ENCODE results near the gene MAPKBP1.

MAPKBP1 gene

DNA sequence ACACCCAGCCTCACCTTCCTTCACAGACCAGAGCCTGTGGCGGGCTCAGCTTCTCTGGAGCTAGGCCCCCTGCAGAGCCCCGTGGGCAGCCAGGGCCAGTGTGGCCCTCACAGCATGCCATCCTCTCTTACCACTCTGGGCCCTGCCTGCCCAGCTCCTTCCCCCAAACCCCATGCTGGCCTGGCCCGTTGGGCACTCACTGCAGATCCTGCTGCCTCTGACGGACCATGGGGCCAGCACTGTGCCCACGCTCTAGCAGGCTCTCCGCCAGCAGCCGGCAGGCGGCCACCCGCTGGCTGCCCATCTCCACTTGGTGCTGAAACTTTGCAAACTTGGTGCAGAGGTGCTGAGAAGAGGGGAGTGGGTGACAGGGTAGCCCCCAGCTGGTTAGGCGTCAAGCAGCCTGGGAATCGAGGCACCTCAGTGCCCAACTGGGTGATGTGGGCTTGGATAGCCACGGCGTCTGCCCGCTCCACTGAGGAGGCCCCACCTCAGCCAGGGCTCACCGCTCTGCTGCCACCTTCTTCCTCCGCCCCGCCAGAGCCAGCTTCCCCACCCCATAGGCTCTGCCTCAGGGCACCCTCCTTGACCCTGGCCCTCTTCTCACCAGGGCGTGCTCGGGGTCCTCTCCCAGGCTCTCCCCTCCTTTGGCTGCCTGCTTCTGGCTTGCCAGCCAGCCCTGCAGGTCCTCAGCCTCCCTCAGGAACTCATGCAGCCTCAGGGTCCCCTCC lies 97.1 kb downstream of the MAPKBP1 start:
- no peak for DNase-seq

GRCh38 chr15:41872166-41872747 lies 98.0 kb downstream of the MAPKBP1 start:
- no peak for DNase-seq

- DNase-seq, result no peak
Observed at GRCh38 chr15:41873711-41874110, 99.4 kb downstream of the MAPKBP1 start.

DNA sequence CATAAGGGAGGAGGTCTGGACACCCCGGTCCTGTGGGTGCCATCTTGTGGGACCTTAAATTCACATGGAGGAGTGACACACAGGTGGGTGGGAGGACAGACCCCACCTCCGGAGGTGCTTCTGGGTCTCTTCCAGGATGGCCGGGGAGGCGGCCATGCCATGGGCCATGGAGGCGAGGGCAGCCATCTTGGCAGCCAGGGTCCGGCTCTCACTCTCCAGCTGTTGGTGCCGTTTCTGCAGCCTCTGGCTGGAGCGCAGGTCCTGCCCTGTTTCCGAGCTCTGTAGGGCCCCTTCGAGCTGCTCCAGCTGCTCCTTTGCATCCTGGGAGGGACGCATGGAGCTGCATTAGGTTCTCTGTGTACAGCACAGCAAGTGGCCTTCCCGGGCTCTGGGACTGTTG lies 100.5 kb downstream of the MAPKBP1 start:
- DNase-seq, result no peak

DNA sequence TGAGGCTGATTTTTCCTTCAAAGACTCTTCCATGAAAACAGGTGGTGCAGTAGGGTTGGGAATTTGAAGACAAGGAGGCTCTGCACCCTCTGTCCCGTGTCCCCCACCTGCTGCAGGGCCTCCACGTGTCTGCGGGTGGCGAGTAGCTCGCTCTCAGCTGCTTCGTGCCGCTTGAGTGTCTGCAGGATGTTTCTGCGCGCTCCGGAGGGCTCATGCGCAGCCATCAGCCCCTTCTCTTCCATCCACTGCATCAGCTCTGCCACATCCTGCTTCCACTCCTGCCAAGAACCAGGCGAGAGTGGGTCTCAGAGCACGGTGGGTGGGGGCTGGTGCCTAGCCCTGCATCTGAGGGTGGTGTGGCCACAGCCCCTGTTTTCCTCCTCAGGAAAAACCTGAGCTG lies 101.7 kb downstream of the MAPKBP1 start:
- DNase-seq, result no peak

DNA sequence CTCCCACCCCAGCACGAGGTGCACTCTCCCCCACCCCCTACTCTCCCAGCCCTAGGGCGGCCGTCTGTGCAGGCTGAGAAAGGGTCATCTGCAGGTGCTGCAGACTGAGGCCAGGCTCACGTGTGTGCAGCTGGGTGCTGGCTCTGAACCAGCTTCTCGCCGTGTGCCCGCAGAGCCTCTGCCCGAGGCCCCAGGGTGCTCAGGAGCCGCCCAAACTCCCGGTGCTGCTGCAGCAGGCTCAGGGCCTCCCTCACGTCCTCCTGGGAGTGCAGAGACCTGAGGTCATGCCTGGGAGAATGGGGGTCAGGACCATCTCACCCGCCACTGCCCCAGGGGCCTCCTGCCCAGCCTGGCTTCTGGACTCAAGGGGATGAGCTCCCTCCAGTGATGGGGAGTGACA lies 102.4 kb downstream of the MAPKBP1 start:
- DNase-seq, result no peak

All from activated CD4-positive, alpha-beta T cell treated with anti-CD3 and anti-CD28 coated beads, Interleukin-2, amount 50 U/mL, for 16 hours (primary cell).